WTC11 (cell line): ENCODE data around the gene NPDC1. TPM values are rescaled to one million over a fixed set of nuclear protein-coding genes. Genes with fewer than 3 reads are reported as not detected.

ENCODE experiments used
- ATAC-seq: fragments of 200-7000 bp; cut with Tn5 transposase; 2 replicates; pipeline ENCODE4 v1.10.0; 2021; ENCODE audit warnings: mild to moderate bottlenecking, moderate library complexity
- CTCF ChIA-PET: fragments of 300-600 bp; sonication (Branson Sonifier 250); formaldehyde crosslinking; loops from one replicate; lab custom pipeline; 2021; ENCODE audit warnings: antibody characterized with exemption; lab: Charles Lee
- POLR2A ChIA-PET: fragments of 350-600 bp; sonication (Branson Sonifier 250); formaldehyde crosslinking; loops from one replicate; lab custom pipeline; 2021; ENCODE audit warnings: antibody characterized with exemption; lab: Charles Lee
- DNase-seq: peaks from one replicate; pipeline ENCODE4 v3.0.0; 2021; ENCODE audit warnings: low spot score
- H3K27ac Mint-ChIP-seq: 2 replicates; pipeline ENCODE4 v1.8.0; 2021; ENCODE audit warnings: mixed read lengths
- H3K27me3 Mint-ChIP-seq: 2 replicates; pipeline ENCODE4 v1.8.0; 2021; ENCODE audit warnings: low read depth, mild to moderate bottlenecking, moderate library complexity, mixed read lengths
- H3K36me3 Mint-ChIP-seq: 2 replicates; pipeline ENCODE4 v1.8.0; 2021; ENCODE audit warnings: mixed read lengths
- H3K4me1 Mint-ChIP-seq: 2 replicates; pipeline ENCODE4 v1.8.0; 2022; ENCODE audit warnings: mixed read lengths
- H3K4me3 Mint-ChIP-seq: 2 replicates; pipeline ENCODE4 v1.8.0; 2021; ENCODE audit warnings: mild to moderate bottlenecking, moderate library complexity, mixed read lengths
- H3K9me3 Mint-ChIP-seq: 2 replicates; pipeline ENCODE4 v1.8.0; 2021; ENCODE audit warnings: mixed read lengths
- CBFB ChIP-seq: sonication (generic); formaldehyde crosslinking; IDR thresholded peaks from 2 replicates; pipeline ENCODE4 v1.8.1; 2022; ENCODE audit warnings: mild to moderate bottlenecking, low read depth, missing genetic modification reagents
- CDX4 ChIP-seq: fragments of 250-450 bp; sonication (Bioruptor Pico); IDR thresholded peaks from 2 replicates; pipeline ENCODE4 v1.9.0; 2021; ENCODE audit warnings: moderate library complexity, mild to moderate bottlenecking, inconsistent platforms, borderline replicate concordance
- CREM ChIP-seq: sonication (generic); formaldehyde crosslinking; IDR thresholded peaks from 2 replicates; pipeline ENCODE4 v1.8.1; 2022; ENCODE audit warnings: mild to moderate bottlenecking, missing genetic modification reagents, moderate library complexity
- FOXK1 ChIP-seq: sonication (generic); formaldehyde crosslinking; IDR thresholded peaks from 2 replicates; pipeline ENCODE4 v1.8.0; 2022; ENCODE audit warnings: mild to moderate bottlenecking, moderate library complexity, missing genetic modification reagents
- GABPB1 ChIP-seq: sonication (generic); formaldehyde crosslinking; IDR thresholded peaks from 2 replicates; pipeline ENCODE4 v1.8.1; 2023; ENCODE audit warnings: mild to moderate bottlenecking, missing genetic modification reagents
- GTF2I ChIP-seq: fragments of 250-450 bp; sonication (Bioruptor Pico); conservative IDR thresholded peaks from 2 replicates; pipeline ENCODE4 v1.4.0; 2021; ENCODE audit warnings: mild to moderate bottlenecking
- JAZF1 ChIP-seq: fragments of 250-450 bp; sonication (Bioruptor Pico); IDR thresholded peaks from 2 replicates; pipeline ENCODE4 v1.9.0; 2021; ENCODE audit warnings: moderate library complexity, mild to moderate bottlenecking, inconsistent platforms
- MLX ChIP-seq: sonication (generic); formaldehyde crosslinking; IDR thresholded peaks from 2 replicates; pipeline ENCODE4 v1.8.1; 2023; ENCODE audit warnings: mild to moderate bottlenecking, missing genetic modification reagents, moderate library complexity
- NFE2L1 ChIP-seq: sonication (generic); formaldehyde crosslinking; IDR thresholded peaks from 2 replicates; pipeline ENCODE4 v1.8.1; 2023; ENCODE audit warnings: missing genetic modification reagents
- NR3C1 ChIP-seq: sonication (generic); formaldehyde crosslinking; conservative IDR thresholded peaks from 2 replicates; pipeline ENCODE4 v1.8.1; 2023; ENCODE audit warnings: low read depth, mild to moderate bottlenecking, missing genetic modification reagents
- RELA ChIP-seq: sonication (generic); formaldehyde crosslinking; IDR thresholded peaks from 2 replicates; pipeline ENCODE4 v1.8.1; 2022; ENCODE audit warnings: missing genetic modification reagents, mild to moderate bottlenecking, borderline replicate concordance
- SMAD3 ChIP-seq: sonication (generic); formaldehyde crosslinking; IDR thresholded peaks from 2 replicates; pipeline ENCODE4 v1.8.0; 2022; ENCODE audit warnings: missing genetic modification reagents, mild to moderate bottlenecking, borderline replicate concordance
- SMAD4 ChIP-seq: sonication (generic); formaldehyde crosslinking; IDR thresholded peaks from 2 replicates; pipeline ENCODE4 v1.8.0; 2022; ENCODE audit warnings: mild to moderate bottlenecking, missing genetic modification reagents
- USF2 ChIP-seq: sonication (generic); formaldehyde crosslinking; IDR thresholded peaks from 2 replicates; pipeline ENCODE4 v1.8.1; 2023; ENCODE audit warnings: mild to moderate bottlenecking, missing genetic modification reagents, moderate library complexity
- ZBTB21 ChIP-seq: sonication (generic); formaldehyde crosslinking; IDR thresholded peaks from 2 replicates; pipeline ENCODE4 v1.8.1; 2023; ENCODE audit warnings: mild to moderate bottlenecking, missing genetic modification reagents, borderline replicate concordance
- ZNF263 ChIP-seq: sonication (generic); formaldehyde crosslinking; IDR thresholded peaks from 2 replicates; pipeline ENCODE4 v1.8.1; 2022; ENCODE audit warnings: low read depth, mild to moderate bottlenecking, moderate library complexity, missing genetic modification reagents
- ZNF281 ChIP-seq: sonication (generic); formaldehyde crosslinking; IDR thresholded peaks from 2 replicates; pipeline ENCODE4 v1.8.0; 2023; ENCODE audit warnings: mild to moderate bottlenecking, missing genetic modification reagents
- ZNF423 ChIP-seq: fragments of 250-450 bp; sonication (Bioruptor Pico); IDR thresholded peaks from 2 replicates; pipeline ENCODE4 v2.1.2; 2022; ENCODE audit warnings: mild to moderate bottlenecking, moderate library complexity
- ZNF425 ChIP-seq: fragments of 250-450 bp; sonication (Bioruptor Pico); conservative IDR thresholded peaks from 2 replicates; pipeline ENCODE4 v1.9.0; 2021; ENCODE audit warnings: mild to moderate bottlenecking
- total RNA-seq: library from RNA; stranded (reverse); gene quantifications from 3 replicates; pipeline ENCODE4 v1.2.3, GENCODE V29; 2021
- TF ChIP-seq, protein P1 (sequence below): sonication (generic); formaldehyde crosslinking; conservative IDR thresholded peaks from 2 replicates; pipeline ENCODE4 v1.8.1; 2022; ENCODE audit warnings: mild to moderate bottlenecking, missing genetic modification reagents
- TF ChIP-seq, protein P2 (sequence below): fragments of 200-600 bp; IDR thresholded peaks from 2 replicates; pipeline ENCODE4 v1.8.0; 2022; ENCODE audit warnings: antibody characterized with exemption
- TF ChIP-seq, protein P3 (sequence below): sonication (generic); formaldehyde crosslinking; IDR thresholded peaks from 2 replicates; pipeline ENCODE4 v1.8.1; 2022; ENCODE audit warnings: mild to moderate bottlenecking, missing genetic modification reagents, moderate library complexity, borderline replicate concordance

Gene NPDC1
- total RNA-seq, 1 experiment from 2014 or later, result 64.3 TPM

DNA sequence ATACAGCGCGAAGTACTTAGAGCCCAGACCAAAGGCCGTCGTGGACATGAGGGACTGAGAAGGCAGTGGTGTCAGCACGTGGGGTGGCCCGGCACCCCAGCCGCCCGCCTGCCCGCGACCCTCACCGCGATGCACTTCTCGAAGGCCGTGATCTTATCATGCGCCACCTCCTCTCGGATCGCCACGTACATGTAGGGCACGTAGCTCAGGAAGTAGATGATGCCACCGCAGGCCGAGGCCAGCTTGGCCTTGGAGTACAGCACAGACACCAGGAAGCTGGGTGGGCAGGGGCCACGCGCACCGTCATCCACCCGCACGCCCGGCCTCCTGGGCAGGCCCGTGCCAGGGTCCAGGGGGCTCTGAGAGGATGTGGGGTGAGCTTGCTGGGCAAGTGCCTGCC, 28.9 kb downstream of the NPDC1 start:
- no peak for ATAC-seq
- ChIA-PET CTCF (interaction anchor here (1.4 to 2.0 kb wide), 2 partner anchors 12 to 69 kb away, joined by 3 to 12 read pairs; no protein-coding TSS in a partner anchor), POLR2A (no interaction called here)
- no peak overlapping the region for H3K27ac Mint-ChIP-seq
- TF ChIP-seq JAZF1 (CRISPR knock-in tag) (no peak), SMAD3 (CRISPR knock-in tag) (no peak), NR3C1 (CRISPR knock-in tag) (no peak), ZNF425 (CRISPR knock-in tag) (no peak), CREM (CRISPR knock-in tag) (no peak), ZNF423 (no peak), GABPB1 (CRISPR knock-in tag) (no peak), RELA (no peak), CDX4 (CRISPR knock-in tag) (no peak), ZNF281 (CRISPR knock-in tag) (no peak), CBFB (CRISPR knock-in tag) (no peak), ZBTB21 (no peak), MLX (CRISPR knock-in tag) (no peak), GTF2I (no peak)
- TF ChIP-seq, protein P1, sequence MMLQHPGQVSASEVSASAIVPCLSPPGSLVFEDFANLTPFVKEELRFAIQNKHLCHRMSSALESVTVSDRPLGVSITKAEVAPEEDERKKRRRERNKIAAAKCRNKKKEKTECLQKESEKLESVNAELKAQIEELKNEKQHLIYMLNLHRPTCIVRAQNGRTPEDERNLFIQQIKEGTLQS (CRISPR knock-in tag), result no peak
- TF ChIP-seq, protein P2, sequence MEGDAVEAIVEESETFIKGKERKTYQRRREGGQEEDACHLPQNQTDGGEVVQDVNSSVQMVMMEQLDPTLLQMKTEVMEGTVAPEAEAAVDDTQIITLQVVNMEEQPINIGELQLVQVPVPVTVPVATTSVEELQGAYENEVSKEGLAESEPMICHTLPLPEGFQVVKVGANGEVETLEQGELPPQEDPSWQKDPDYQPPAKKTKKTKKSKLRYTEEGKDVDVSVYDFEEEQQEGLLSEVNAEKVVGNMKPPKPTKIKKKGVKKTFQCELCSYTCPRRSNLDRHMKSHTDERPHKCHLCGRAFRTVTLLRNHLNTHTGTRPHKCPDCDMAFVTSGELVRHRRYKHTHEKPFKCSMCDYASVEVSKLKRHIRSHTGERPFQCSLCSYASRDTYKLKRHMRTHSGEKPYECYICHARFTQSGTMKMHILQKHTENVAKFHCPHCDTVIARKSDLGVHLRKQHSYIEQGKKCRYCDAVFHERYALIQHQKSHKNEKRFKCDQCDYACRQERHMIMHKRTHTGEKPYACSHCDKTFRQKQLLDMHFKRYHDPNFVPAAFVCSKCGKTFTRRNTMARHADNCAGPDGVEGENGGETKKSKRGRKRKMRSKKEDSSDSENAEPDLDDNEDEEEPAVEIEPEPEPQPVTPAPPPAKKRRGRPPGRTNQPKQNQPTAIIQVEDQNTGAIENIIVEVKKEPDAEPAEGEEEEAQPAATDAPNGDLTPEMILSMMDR, result no peak
- H3K4me1 Mint-ChIP-seq, result no peaks in the 10 kb centered on the region
- no peaks in the 10 kb centered on the region for H3K9me3 Mint-ChIP-seq
- no peaks in the 10 kb centered on the region for H3K27me3 Mint-ChIP-seq
- no peak for DNase-seq
- H3K4me3 Mint-ChIP-seq, result no peak overlapping the region
- peaks cover 9% of the 10 kb centered on the region for H3K36me3 Mint-ChIP-seq

- Mint-ChIP-seq H3K4me3 (no peak overlapping the region), H3K27me3 (no peaks in the 10 kb centered on the region), H3K9me3 (no peaks in the 10 kb centered on the region), H3K27ac (no peak overlapping the region), H3K36me3 (peaks cover 9% of the 10 kb centered on the region), H3K4me1 (no peaks in the 10 kb centered on the region)
- DNase-seq (no peak), ATAC-seq (no peak)
- CTCF ChIA-PET, result interaction anchor here (2.0 kb wide), 1 partner anchor 13 kb away, joined by 12 read pairs; no protein-coding TSS in a partner anchor
- POLR2A ChIA-PET, result no interaction called here
- TF ChIP-seq SMAD4, result no peak
- TF ChIP-seq NFE2L1 (CRISPR knock-in tag), result no peak
- TF ChIP-seq, protein P1 (CRISPR knock-in tag), result no peak
- no peak for TF ChIP-seq FOXK1 (CRISPR knock-in tag)
- no peak for TF ChIP-seq ZNF263
- TF ChIP-seq USF2 (CRISPR knock-in tag), result no peak
- TF ChIP-seq, protein P3, sequence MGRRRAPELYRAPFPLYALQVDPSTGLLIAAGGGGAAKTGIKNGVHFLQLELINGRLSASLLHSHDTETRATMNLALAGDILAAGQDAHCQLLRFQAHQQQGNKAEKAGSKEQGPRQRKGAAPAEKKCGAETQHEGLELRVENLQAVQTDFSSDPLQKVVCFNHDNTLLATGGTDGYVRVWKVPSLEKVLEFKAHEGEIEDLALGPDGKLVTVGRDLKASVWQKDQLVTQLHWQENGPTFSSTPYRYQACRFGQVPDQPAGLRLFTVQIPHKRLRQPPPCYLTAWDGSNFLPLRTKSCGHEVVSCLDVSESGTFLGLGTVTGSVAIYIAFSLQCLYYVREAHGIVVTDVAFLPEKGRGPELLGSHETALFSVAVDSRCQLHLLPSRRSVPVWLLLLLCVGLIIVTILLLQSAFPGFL (CRISPR knock-in tag), result no peak
- no peak for TF ChIP-seq ZNF281 (CRISPR knock-in tag)
These were observed 29.5 kb downstream of the NPDC1 start for GRCh38 chr9:137016436-137016835.
